ENCODE measurements around the gene LIN52.
"Not testable (repeated sequence)": the region's sequence is repeated elsewhere in the genome, so short reads cannot be mapped to it uniquely, and the experiment has no call there.

The LIN52 gene

DNA sequence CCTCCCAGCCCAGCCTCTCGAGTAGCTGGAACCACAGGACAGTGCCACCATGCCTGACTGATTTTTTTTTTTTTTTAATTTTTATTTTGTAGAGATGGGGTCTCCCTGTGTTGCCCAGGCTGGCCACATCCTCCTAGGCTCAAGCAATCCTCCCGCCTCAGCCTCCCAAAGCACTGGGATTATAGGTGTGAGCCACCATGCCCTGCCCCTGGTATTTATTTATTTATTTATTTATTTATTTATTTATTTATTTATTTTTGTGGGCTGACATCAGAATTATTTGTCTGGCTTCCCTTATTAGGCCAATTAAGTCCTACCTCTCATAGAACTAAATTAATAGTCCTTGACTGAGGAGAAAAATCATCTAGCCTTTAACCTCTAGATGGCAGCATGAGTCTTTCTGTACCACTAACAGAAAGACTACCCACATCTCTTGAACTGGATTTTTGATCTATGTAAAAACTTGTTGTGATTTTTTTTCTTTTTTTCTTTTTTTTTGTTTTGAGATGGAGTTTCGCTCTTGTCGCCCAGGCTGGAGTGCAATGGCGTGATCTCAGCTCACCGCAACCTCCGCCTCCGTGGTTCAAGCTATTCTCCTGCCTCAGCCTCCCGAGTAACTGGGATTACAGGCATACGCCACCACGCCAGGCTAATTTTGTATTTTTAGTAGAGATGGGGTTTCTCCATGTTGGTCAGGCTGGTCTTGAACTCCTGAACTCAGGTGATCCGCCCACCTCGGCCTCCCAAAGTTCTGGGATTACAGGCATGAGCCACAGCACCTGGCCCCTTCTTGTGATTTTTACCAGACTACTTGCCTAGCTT lies 26.9 kb downstream of the LIN52 start:
- DNase-seq: not testable (repeated sequence)

DNA sequence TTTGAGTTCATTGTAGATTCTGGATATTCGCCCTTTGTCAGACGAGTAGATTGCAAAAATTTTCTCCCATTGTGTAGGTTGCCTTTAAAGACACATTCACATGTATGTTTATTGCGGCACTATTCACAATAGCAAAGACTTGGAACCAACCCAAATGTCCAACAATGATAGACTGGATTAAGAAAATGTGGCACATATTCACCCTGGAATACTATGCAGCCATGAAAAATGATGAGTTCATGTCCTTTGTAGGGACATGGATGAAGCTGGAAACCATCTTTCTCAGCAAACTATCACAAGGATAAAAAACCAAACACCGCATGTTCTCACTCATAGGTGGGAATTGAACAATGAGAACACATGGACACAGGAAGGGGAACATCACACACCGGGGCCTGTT lies 40.7 kb downstream of the LIN52 start:
- DNase-seq: not testable (repeated sequence)

DNA sequence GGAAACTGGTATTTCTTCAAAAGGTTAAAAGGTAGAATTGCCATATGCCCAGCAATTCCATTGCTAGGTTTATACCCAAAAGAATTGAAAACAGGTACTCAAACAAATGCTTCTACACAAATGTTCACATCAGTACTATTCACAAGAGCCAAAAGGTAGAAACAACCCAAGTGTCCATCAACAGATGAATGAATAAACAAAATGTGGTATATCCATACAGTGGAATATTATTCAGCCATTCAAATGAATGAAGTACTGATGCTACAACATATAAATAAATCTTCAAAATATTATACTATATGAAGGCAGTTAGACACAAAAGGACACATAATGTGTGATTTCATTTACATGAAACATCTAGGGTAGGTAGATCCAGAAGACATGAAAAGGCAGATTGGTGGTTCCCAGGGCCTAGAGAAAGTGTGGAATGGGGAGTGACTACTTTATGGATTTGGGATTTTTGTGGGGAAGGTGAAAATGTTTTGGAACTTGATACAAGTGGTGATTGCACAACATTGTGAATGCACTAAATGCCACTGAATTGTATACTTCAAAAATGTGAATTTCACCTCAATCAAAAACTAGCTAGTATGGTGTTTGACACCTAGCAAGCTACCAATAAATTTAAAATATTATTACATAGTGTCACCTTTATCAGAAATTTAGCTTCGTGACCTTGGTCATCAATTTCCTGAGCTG lies 41.7 kb downstream of the LIN52 start:
- DNase-seq: no peak

- no peak for DNase-seq
Measured at GRCh38 chr14:74127634-74128033, 42.9 kb downstream of the LIN52 start.

DNA sequence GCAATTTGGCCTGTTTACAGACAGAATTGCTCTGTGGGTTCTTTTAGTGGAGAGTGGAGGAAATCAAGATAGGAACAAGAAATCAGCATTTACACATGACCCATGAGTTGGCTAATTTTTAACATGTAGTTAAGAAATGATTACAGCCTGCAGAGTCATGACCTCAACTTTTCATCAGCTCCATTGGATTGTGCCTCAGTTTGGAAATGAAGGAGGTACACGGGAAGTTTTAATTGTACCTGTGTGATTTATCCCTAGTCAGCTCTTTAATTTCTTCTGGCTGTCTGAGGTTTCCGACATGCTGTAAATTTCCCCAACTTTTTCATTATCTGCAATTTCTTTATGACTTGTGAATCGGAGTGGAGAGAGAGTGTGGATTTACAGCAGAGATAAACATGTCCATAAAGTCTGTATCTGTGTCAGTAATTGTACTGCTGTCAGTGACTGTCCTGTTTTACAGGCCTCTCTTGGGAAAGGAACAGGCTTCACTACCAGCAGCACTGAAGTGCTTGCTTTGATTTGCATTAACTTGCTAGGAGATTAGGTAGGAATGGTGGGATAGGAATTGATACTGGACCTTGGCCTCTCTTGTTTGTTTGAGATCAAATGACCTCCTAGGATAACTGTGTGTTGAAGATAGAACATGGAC lies 49.2 kb downstream of the LIN52 start:
- DNase-seq: no peak

DNA sequence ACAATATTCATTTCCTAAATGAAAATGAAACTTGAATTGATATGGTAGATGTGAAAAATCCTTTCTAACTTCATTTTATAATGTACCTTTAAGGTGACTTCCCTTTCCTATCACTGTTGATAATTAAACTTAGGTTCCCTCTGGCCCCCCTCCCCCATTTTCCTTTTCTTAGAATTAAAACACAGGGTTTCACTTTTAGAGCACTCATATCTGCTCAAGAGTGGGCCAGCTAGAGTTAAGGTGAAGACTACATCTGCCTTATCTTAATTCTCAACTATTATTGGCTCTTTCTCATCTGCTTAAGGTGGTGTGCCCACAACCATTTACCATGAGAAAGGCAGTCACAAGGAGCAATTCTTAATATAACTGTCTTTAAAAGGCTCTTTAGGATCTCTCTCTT lies 49.7 kb downstream of the LIN52 start:
- DNase-seq: no peak

GRCh38 chr14:74135426-74135825 lies 50.7 kb downstream of the LIN52 start:
- no peak for DNase-seq

DNA sequence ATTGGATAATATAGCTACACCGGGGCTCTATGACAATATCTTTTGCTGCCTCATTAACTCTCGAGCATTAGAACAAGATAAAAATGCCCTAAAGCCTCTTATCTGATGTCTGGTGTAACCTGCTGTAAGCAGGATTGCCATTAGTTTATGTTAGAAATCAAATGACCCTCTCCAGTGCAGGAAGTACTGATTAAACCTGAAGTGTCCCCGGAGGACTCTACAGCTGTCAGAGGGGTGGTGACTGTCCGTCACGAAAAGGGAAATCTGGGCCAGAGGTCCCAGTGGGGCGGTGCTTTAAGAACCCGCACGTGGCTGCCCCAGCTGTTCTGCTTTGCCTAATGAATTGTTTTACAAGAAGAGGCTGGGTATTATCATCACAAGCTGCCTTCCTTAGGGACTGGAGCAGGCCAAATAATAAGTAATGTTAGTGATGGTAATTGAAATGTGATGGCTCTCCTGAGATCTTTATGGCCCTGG lies 55.7 kb downstream of the LIN52 start:
- no peak for DNase-seq

DNA sequence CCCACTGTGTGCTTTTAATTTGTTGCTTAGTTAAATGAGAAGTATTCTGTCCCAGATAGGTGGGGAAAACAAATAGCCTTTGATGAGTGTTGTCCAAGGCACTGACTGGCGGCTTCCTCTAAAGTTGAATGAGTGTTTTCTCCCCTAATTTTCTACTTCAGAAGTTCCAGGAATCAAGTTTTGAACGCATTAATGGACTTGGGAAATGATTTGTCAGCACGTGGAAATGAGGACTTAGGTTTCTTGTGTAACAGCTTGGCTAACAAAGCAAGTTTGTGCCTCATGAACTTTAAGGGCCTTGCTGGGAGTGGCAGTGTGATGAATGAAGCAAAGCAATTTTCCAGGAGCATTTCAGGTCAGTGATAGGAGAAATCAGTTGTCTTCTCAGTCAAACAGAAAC lies 56.9 kb downstream of the LIN52 start:
- DNase-seq: no peak

GRCh38 chr14:74142523-74142922 lies 57.8 kb downstream of the LIN52 start:
- no peak for DNase-seq

GRCh38 chr14:74144789-74145188 lies 60.0 kb downstream of the LIN52 start:
- DNase-seq: no peak

DNA sequence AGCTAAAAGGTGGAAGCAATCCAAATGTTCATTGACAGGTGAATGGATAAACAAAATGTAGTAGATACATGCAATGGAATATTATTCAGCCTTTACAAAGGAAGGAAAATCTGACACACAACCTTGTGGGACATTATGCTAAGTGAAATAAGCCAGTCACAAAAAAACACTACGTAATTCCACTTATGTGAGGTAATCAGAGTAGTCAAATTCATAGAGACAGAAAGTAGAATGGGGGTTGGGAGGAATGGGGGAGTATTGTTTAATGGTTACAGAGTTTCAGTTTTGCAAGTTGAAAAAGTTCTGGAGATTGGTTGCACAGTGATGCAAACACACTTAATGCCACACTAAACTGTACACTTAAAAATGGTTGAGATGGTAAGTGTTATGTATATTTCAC lies 62.8 kb downstream of the LIN52 start:
- DNase-seq: no peak

- no peak for DNase-seq
Measured at GRCh38 chr14:74148705-74149104, 63.9 kb downstream of the LIN52 start.

DNA sequence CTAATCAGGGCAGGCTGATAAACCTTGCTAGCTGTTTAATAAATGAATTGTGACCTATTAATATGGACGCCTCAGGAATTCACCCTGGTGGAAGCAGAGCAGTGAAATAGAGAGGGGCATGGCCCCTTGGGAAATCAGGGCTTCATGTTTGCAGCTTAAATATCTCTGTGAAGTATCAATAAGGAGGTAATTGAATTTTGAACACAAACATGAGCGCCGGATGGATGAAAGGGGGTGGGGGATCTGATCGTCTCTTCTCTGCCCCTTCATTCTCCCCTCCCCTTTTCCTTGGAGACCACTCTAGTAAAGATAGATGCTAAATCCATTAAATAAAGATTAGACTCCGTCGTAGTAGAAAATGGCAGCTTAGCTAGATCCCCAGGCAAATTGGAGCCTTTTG lies 70.5 kb downstream of the LIN52 start:
- DNase-seq: no peak

GRCh38 chr14:74155749-74156148 lies 71.0 kb downstream of the LIN52 start:
- no peak for DNase-seq

- DNase-seq: no peak
Measured at GRCh38 chr14:74160763-74161162, 76.0 kb downstream of the LIN52 start.

DNA sequence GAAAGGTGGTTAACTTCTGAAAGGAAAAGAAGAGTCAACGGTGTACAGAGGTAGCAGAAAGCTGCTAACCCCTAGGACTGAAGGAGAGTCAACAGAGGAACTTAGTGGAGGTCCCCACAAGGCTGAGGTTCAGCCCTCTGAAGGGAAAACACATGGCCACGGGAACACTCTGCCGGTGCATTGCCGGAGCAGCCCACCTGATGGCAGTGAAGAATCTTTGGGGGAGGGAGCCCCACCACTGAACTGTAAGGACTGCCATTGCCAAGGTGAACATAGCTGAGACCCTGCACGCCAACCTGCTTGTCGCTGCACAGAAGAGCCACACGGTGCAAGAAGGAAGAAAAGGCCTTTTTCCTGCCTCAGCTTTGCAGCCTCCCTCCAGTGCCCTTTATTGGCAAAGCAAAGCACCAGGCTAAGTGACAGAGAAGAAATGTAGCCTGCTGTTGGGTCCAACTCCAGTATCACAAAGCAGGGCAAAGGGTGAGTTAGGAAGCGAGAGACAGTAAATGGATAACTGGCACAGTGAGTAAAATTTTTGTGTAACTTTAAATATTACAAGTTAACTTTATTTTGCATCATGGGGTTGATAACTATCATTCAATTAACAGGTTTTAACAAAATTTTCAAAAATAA lies 76.9 kb downstream of the LIN52 start:
- no peak for DNase-seq

DNA sequence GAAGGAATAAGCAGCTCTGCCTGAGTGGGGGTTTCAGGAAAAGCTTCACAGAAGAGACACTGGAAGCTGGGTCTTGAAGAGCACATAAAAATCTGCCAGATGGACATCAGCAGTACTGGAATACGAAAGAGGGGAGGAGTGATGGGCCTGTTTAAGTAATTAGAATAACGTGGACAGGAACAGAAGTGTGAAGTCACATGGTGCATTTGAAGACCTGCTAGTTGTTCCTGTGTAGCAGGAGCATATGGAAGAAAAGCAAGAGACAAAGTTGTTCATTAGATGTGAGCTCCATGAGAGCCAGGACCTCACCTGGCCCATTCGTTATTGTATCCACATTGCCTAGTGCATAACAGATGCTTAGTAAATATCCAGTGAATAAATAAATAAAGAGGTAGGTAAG lies 85.2 kb downstream of the LIN52 start:
- DNase-seq: no peak

DNA sequence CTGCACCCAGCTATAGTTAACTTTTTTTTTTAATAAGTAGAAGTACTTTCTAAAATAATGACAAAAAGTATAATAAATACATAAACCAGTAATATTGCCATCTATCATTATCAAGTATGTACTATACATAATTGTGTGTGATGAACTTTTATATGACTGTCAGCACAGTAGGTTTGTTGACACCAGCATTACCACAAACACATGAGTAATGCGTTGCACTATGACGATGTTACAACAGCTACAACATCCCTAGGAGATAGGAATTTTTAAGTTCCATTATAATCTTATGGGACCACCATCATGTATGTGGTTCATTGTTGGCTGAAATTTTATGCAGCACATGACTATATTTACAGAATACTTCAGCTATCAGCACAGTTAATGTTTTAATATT lies 91.6 kb downstream of the LIN52 start:
- no peak for DNase-seq

DNA sequence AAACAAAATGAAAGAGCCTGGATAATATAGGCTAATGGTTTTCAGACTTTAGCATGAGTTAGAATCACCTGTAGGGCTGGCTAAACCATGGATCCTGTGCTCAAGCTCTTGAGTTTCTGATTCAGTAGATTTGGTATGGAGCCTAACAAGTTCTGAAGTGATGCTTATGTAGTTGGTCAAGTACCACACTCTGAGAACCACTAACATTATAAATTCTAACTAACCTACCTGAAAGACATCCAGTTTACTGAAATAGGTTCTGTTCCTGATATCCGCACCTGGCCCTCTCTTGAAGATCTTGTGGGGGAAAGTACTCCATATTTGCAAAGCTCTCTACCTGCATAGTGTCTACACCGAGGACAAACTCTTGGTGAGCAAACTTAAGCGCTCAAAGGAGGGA lies 95.1 kb downstream of the LIN52 start:
- no peak for DNase-seq

DNA sequence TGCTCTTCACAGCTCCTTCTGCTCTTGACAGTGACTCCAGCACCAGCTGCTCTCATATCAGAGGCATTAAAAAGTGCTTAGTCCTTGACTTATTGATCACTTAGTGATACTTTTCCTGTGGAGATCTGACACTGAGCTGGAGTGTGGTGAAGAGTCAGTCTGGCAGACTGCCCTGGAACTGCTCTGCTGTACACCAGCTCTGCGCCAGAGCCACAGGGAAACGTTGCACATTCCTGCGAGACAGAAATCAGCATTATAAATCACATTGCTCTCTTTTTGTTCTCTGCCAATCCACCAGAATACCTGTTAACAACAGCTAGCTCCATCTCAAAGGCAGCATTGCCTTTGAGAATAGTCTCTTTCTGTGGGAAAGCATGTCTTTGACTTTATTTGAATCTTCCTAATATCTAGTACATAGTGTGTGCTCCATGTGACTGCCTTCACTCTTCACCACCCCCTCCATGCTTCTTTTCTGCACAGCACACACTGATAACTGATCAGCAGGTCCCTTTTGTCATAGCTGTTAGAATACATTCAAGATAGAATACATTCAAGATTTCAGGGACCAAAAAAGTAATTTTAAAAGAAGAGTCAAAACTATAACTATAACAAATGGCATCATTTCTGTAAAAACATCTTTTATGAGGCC lies 106.3 kb downstream of the LIN52 start:
- DNase-seq: no peak

GRCh38 chr14:74194506-74195274 lies 109.9 kb downstream of the LIN52 start:
- DNase-seq: no peak
